GM23338 (cell line): Measurements from ENCODE around the gene F12. TPM values are rescaled to one million over a fixed set of nuclear protein-coding genes. Genes with fewer than 3 reads are reported as not detected.

ENCODE experiments used
- ATAC-seq: fragments of 200-7000 bp; cut with Tn5 transposase; 3 replicates; pipeline ENCODE4 v1.9.1; 2020
- DNase-seq: peaks from one replicate; pipeline ENCODE4 v3.0.0-alpha.2; 2015; ENCODE audit warnings: low spot score
- H2AFZ ChIP-seq: fragments of 200-600 bp; sonication (generic); 2 replicates; pipeline ENCODE4 v1.8.0; 2016; ENCODE audit warnings: antibody characterized with exemption, mild to moderate bottlenecking, moderate library complexity
- H3F3A ChIP-seq: fragments of 200-600 bp; sonication (generic); replicated peaks from 2 replicates; pipeline ENCODE4 v1.8.0; 2017; ENCODE audit warnings: antibody characterized with exemption, mixed run types, low read depth
- H3K27ac ChIP-seq: fragments of 200-600 bp; sonication (generic); 2 replicates; pipeline ENCODE4 v1.6.1; 2016; ENCODE audit warnings: low read depth
- H3K27me3 ChIP-seq: fragments of 200-600 bp; sonication (generic); 2 replicates; pipeline ENCODE4 v1.8.0; 2016; ENCODE audit warnings: mild to moderate bottlenecking, mixed run types, moderate library complexity; ENCODE audit not compliant: insufficient read depth
- H3K36me3 ChIP-seq: fragments of 200-600 bp; sonication (generic); 2 replicates; pipeline ENCODE4 v1.8.0; 2016; ENCODE audit warnings: mild to moderate bottlenecking; ENCODE audit not compliant: insufficient read depth
- H3K4me1 ChIP-seq: fragments of 200-600 bp; sonication (generic); 2 replicates; pipeline ENCODE4 v1.8.0; 2016; ENCODE audit warnings: mild to moderate bottlenecking, moderate library complexity; ENCODE audit not compliant: insufficient read depth
- H3K4me2 ChIP-seq: fragments of 200-600 bp; sonication (generic); 2 replicates; pipeline ENCODE4 v1.7.1; 2017; ENCODE audit warnings: mixed run types
- H3K4me3 ChIP-seq: fragments of 200-600 bp; sonication (generic); 2 replicates; pipeline ENCODE4 v1.6.1; 2016; ENCODE audit warnings: mixed run types
- H3K79me2 ChIP-seq: fragments of 200-600 bp; sonication (generic); replicated peaks from 2 replicates; pipeline ENCODE4 v1.8.0; 2017; ENCODE audit warnings: mild to moderate bottlenecking; ENCODE audit not compliant: insufficient read depth
- H3K9me2 ChIP-seq: fragments of 200-600 bp; sonication (generic); 2 replicates; pipeline ENCODE4 v1.8.0; 2017; ENCODE audit not compliant: insufficient read depth
- H4K20me1 ChIP-seq: fragments of 200-600 bp; sonication (generic); replicated peaks from 2 replicates; pipeline ENCODE4 v1.8.0; 2017; ENCODE audit warnings: mild to moderate bottlenecking; ENCODE audit not compliant: insufficient read depth
- H3K27ac Mint-ChIP-seq: 2 replicates; pipeline ENCODE4 v1.8.0; 2020; ENCODE audit warnings: inconsistent platforms, mild to moderate bottlenecking, moderate library complexity, mixed read lengths
- H3K27me3 Mint-ChIP-seq: 3 replicates; pipeline ENCODE4 v1.8.0; 2022; ENCODE audit warnings: low read depth, mild to moderate bottlenecking, moderate library complexity, mixed read lengths, inconsistent platforms; ENCODE audit not compliant: insufficient read depth, poor library complexity
- H3K36me3 Mint-ChIP-seq: 3 replicates; pipeline ENCODE4 v1.8.0; 2021; ENCODE audit warnings: low read depth, mild to moderate bottlenecking, inconsistent platforms, moderate library complexity, mixed read lengths
- H3K4me1 Mint-ChIP-seq: 3 replicates; pipeline ENCODE4 v1.8.0; 2020; ENCODE audit warnings: mild to moderate bottlenecking, inconsistent platforms, mixed read lengths
- H3K4me3 Mint-ChIP-seq: 3 replicates; pipeline ENCODE4 v1.8.0; 2021; ENCODE audit warnings: moderate library complexity, mild to moderate bottlenecking, inconsistent platforms, mixed read lengths
- H3K9me3 Mint-ChIP-seq: 3 replicates; pipeline ENCODE4 v1.8.0; 2020; ENCODE audit warnings: moderate library complexity, mild to moderate bottlenecking, inconsistent platforms, mixed read lengths
- CREB1 ChIP-seq: fragments of 250-450 bp; sonication (Bioruptor Pico); IDR thresholded peaks from 2 replicates; pipeline ENCODE4 v1.5.0; 2020; ENCODE audit warnings: low read depth, mild to moderate bottlenecking, moderate library complexity
- POLR2AphosphoS5 ChIP-seq: IDR thresholded peaks from 2 replicates; pipeline ENCODE4 v1.6.1; 2016; ENCODE audit warnings: antibody characterized with exemption, low read depth
- STAT1 ChIP-seq: IDR thresholded peaks from one replicate; pipeline ENCODE4 v1.6.1; 2016; ENCODE audit warnings: antibody characterized with exemption; ENCODE audit not compliant: unreplicated experiment
- polyA plus RNA-seq: library from polyadenylated mRNA; unstranded; fragments of >200 nt; fragmentation: Nextera tagmentation; extraction: Ambion mirVana; gene quantifications from 2 replicates; pipeline ENCODE4 v1.2.1, GENCODE V29; 2016
- total RNA-seq: library from RNA; depleted of rRNA; stranded (reverse); fragments of >200 nt; shearing (Covaris generic); gene quantifications from 2 replicates; pipeline ENCODE4 v1.2.3, GENCODE V29; 2014
- TF ChIP-seq, protein P1 (sequence below), 2 experiments: fragments of 200-600 bp in 1 of 2; sonication (generic) in 1 of 2; conservative IDR thresholded peaks; 2 replicates each; pipeline versions ENCODE4 v1.5.1 to v1.6.1; 2016 to 2017; ENCODE audit warnings: antibody characterized with exemption in 2 of 2, low read depth in 2 of 2, mild to moderate bottlenecking in 2 of 2, moderate library complexity in 1 of 2
- TF ChIP-seq, protein P2 (sequence below): IDR thresholded peaks from one replicate; pipeline ENCODE4 v1.6.1; 2018; ENCODE audit warnings: antibody characterized with exemption; ENCODE audit not compliant: unreplicated experiment

F12 gene
- total and polyA plus RNA-seq, 2 experiments from 2014 or later: 2.9 to 8.0 TPM

DNA sequence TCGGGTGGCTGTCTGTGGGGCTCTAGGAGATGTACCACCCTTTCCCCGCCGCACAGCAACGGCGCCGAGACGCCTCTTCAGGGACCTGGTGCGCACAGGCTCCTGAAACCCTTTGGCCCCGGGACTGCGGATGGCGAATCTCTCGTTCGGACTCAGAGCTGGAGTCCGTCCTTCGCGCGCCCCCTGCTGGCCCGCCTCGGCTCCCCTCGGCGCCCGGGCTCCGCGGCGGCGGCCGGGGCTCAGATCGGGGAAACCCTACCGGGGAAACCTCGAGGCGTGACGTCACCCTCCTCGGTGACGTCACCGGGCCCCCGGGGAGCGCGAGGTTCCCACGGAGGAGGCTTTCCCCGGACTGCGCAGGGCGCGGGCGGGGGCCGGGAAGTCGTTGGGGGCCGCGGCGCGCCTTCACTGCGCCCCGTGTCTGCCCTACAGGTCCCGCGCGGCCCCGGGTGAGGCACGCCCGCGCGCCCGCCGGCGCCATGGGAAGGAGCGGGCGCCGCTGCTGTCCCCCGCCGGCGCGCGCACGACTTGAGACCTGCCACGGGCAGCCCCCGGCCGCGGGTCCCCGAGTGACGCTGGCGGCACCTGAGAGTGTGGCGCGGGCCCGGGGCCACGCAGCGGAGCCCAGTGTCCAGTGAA lies 45.2 kb upstream of the F12 start:
- peaks cover 35% of the 10 kb centered on the region for H3K27me3 Mint-ChIP-seq
- H3K4me3 Mint-ChIP-seq: peak overlapping the region; percentile 85
- H3F3A ChIP-seq: peaks cover 41% of the 10 kb centered on the region
- DNase-seq (peak; percentile 95), ATAC-seq (peak; percentile 18)
- peaks cover 19% of the 10 kb centered on the region for H3K4me1 ChIP-seq
- no peak overlapping the region for H3K27ac Mint-ChIP-seq
- H3K4me2 ChIP-seq: peak overlapping the region; percentile 96
- H3K79me2 ChIP-seq: no peaks in the 10 kb centered on the region; the same call in 1 of the 2 replicates
- no peaks in the 10 kb centered on the region for H3K9me2 ChIP-seq
- H3K27me3 ChIP-seq: peaks cover 19% of the 10 kb centered on the region
- peak overlapping the region; percentile 85 for H3K4me3 ChIP-seq
- H4K20me1 ChIP-seq: peaks cover 21% of the 10 kb centered on the region; the same call in 1 of the 2 replicates
- H3K36me3 ChIP-seq: peaks cover 8% of the 10 kb centered on the region; the same call in 1 of the 2 replicates
- TF ChIP-seq, protein P1, sequence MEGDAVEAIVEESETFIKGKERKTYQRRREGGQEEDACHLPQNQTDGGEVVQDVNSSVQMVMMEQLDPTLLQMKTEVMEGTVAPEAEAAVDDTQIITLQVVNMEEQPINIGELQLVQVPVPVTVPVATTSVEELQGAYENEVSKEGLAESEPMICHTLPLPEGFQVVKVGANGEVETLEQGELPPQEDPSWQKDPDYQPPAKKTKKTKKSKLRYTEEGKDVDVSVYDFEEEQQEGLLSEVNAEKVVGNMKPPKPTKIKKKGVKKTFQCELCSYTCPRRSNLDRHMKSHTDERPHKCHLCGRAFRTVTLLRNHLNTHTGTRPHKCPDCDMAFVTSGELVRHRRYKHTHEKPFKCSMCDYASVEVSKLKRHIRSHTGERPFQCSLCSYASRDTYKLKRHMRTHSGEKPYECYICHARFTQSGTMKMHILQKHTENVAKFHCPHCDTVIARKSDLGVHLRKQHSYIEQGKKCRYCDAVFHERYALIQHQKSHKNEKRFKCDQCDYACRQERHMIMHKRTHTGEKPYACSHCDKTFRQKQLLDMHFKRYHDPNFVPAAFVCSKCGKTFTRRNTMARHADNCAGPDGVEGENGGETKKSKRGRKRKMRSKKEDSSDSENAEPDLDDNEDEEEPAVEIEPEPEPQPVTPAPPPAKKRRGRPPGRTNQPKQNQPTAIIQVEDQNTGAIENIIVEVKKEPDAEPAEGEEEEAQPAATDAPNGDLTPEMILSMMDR (conservative IDR thresholded peaks at IDR 0.05; ENCODE audit: low read depth in 2 of 2): peak; percentile 66 to 88
- TF ChIP-seq CREB1 (CRISPR knock-in tag) (peak; percentile 99), STAT1 (no peak)
- H3K4me1 Mint-ChIP-seq: peaks cover 26% of the 10 kb centered on the region
- peaks cover 3% of the 10 kb centered on the region; the same call in 2 of the 3 replicates for H3K9me3 Mint-ChIP-seq
- H3K27ac ChIP-seq: no peak overlapping the region
- H3K36me3 Mint-ChIP-seq: peaks cover 25% of the 10 kb centered on the region
- H2AFZ ChIP-seq: peak overlapping the region; percentile 38; the same call in 1 of the 2 replicates

DNA sequence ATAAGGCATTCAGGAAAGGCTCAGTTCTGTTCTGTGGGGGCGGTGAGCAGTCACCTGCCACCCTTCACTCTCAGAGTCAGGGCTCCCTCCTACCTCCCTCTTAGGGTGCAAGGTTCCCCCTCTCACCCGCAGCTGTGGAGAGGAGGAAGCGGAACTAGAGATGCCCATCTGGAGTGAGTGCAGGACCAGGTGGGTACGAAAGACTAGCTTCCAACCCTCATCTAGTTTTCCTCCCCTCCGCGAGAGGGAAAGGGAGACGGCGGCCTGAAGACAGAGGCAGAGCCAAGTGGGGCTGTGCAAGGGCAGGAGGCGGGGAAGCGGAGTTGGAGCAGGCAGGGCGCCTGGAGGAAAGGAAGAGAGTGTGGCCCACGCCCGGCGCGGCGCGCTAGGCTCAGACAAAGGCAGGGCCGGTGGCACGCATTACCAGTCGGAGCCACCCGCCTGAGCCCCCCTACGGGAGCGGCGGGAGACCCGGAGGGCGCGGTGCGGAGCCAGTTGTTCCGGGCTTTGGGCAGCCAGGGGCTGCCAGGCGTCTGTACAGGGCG lies 44.6 kb upstream of the F12 start:
- Histone ChIP-seq H4K20me1 (peaks cover 21% of the 10 kb centered on the region; the same call in 1 of the 2 replicates), H3K36me3 (peaks cover 8% of the 10 kb centered on the region; the same call in 1 of the 2 replicates), H3F3A (peaks cover 40% of the 10 kb centered on the region), H2AFZ (no peak overlapping the region), H3K4me1 (peaks cover 19% of the 10 kb centered on the region), H3K27ac (no peak overlapping the region), H3K4me2 (peak overlapping the region; percentile 96), H3K9me2 (no peaks in the 10 kb centered on the region), H3K79me2 (no peaks in the 10 kb centered on the region; the same call in 1 of the 2 replicates), H3K27me3 (peaks cover 20% of the 10 kb centered on the region), H3K4me3 (peak overlapping the region; percentile 85)
- Mint-ChIP-seq H3K27me3 (peaks cover 35% of the 10 kb centered on the region), H3K4me3 (peak overlapping the region; percentile 85), H3K9me3 (peaks cover 3% of the 10 kb centered on the region; the same call in 2 of the 3 replicates), H3K27ac (0 out of 2 replicates have a peak overlapping the region, but pooled peaks have one; percentile 65), H3K36me3 (peaks cover 21% of the 10 kb centered on the region), H3K4me1 (peaks cover 26% of the 10 kb centered on the region)
- TF ChIP-seq, protein P2, sequence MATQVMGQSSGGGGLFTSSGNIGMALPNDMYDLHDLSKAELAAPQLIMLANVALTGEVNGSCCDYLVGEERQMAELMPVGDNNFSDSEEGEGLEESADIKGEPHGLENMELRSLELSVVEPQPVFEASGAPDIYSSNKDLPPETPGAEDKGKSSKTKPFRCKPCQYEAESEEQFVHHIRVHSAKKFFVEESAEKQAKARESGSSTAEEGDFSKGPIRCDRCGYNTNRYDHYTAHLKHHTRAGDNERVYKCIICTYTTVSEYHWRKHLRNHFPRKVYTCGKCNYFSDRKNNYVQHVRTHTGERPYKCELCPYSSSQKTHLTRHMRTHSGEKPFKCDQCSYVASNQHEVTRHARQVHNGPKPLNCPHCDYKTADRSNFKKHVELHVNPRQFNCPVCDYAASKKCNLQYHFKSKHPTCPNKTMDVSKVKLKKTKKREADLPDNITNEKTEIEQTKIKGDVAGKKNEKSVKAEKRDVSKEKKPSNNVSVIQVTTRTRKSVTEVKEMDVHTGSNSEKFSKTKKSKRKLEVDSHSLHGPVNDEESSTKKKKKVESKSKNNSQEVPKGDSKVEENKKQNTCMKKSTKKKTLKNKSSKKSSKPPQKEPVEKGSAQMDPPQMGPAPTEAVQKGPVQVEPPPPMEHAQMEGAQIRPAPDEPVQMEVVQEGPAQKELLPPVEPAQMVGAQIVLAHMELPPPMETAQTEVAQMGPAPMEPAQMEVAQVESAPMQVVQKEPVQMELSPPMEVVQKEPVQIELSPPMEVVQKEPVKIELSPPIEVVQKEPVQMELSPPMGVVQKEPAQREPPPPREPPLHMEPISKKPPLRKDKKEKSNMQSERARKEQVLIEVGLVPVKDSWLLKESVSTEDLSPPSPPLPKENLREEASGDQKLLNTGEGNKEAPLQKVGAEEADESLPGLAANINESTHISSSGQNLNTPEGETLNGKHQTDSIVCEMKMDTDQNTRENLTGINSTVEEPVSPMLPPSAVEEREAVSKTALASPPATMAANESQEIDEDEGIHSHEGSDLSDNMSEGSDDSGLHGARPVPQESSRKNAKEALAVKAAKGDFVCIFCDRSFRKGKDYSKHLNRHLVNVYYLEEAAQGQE: no peak
- peak; percentile 35; the same call in 1 of the 2 replicates for TF ChIP-seq POLR2AphosphoS5
- peak; percentile 53 for DNase-seq
- ATAC-seq: peak; percentile 1
